Measurements from ENCODE around the gene ADIPOR2.

DNA sequence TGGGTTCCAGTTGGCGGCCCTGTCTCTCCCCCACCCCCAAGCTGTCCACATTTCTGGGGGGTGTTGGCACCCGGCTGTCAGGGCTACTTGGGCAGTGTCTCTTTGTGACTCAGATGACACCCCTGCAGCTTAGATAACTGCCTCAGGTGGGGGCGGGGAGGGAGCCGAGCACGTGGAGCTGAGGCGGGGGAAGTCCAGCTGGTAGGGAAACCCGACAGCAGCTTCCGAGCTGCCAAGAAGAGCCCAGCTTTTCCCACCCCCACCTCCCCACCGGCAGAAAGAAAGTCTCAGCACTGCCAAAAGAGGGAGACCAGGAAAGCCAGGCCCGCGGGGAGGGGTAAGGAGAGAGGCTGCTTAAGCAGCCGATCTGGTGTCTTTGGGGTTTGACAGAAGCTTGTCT lies 130.9 kb downstream of the ADIPOR2 start:
- TF ChIP-seq, protein P1, sequence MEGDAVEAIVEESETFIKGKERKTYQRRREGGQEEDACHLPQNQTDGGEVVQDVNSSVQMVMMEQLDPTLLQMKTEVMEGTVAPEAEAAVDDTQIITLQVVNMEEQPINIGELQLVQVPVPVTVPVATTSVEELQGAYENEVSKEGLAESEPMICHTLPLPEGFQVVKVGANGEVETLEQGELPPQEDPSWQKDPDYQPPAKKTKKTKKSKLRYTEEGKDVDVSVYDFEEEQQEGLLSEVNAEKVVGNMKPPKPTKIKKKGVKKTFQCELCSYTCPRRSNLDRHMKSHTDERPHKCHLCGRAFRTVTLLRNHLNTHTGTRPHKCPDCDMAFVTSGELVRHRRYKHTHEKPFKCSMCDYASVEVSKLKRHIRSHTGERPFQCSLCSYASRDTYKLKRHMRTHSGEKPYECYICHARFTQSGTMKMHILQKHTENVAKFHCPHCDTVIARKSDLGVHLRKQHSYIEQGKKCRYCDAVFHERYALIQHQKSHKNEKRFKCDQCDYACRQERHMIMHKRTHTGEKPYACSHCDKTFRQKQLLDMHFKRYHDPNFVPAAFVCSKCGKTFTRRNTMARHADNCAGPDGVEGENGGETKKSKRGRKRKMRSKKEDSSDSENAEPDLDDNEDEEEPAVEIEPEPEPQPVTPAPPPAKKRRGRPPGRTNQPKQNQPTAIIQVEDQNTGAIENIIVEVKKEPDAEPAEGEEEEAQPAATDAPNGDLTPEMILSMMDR (conservative IDR thresholded peaks at IDR 0.05; ENCODE audit: low read depth, low read length) = no peak
- no peak for TF ChIP-seq EZH2phosphoT487 (IDR thresholded peaks at IDR 0.05; ENCODE audit: borderline replicate concordance, low read length)

Data from PC-3 (cell line).